GM12874 (cell line): ENCODE results near the gene NIPA2.

Source experiments
- TF ChIP-seq, protein P1 (sequence below): IDR thresholded peaks from 2 replicates; pipeline ENCODE4 v1.5.1; 2011; ENCODE audit warnings: low read depth, mild to moderate bottlenecking, control low read depth, low read length, moderate library complexity; ENCODE audit not compliant: insufficient read depth

NIPA2 gene

GRCh38 chr15:22838292-22839042, at the start of gene NIPA2:
NIPA2 (plus strand) TSS chr15:22838666; CDS start chr15:22851732, 13,066 bp downstream.
- TF ChIP-seq, protein P1, sequence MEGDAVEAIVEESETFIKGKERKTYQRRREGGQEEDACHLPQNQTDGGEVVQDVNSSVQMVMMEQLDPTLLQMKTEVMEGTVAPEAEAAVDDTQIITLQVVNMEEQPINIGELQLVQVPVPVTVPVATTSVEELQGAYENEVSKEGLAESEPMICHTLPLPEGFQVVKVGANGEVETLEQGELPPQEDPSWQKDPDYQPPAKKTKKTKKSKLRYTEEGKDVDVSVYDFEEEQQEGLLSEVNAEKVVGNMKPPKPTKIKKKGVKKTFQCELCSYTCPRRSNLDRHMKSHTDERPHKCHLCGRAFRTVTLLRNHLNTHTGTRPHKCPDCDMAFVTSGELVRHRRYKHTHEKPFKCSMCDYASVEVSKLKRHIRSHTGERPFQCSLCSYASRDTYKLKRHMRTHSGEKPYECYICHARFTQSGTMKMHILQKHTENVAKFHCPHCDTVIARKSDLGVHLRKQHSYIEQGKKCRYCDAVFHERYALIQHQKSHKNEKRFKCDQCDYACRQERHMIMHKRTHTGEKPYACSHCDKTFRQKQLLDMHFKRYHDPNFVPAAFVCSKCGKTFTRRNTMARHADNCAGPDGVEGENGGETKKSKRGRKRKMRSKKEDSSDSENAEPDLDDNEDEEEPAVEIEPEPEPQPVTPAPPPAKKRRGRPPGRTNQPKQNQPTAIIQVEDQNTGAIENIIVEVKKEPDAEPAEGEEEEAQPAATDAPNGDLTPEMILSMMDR: no peak

DNA sequence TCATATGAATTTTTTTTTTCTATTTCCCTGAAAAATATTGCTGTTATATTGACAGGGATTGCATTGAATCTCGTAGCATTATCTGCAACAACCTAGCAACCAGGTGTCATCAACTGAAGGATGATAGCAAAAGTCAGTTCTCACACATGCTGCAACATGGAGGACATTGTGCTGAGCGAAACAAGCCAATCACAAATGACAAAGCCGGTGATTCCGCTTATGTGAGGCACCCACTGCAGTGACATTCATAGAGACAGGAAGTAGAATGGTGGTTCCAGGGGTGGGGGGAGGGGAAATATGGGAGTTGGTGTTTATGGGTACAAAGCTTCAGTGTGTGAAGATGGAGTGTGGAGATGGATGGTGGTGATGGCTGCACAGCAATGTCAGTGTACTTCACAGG, 44.4 kb upstream of the NIPA2 start:
- TF ChIP-seq, protein P1: no peak

- TF ChIP-seq, protein P1: no peak
Observed at GRCh38 chr15:22794621-22795167, 43.8 kb upstream of the NIPA2 start.

- TF ChIP-seq, protein P1: no peak
Observed at GRCh38 chr15:22795206-22796063, 43.0 kb upstream of the NIPA2 start.

- TF ChIP-seq, protein P1: no peak
Observed at GRCh38 chr15:22796079-22796478, 42.4 kb upstream of the NIPA2 start.

DNA sequence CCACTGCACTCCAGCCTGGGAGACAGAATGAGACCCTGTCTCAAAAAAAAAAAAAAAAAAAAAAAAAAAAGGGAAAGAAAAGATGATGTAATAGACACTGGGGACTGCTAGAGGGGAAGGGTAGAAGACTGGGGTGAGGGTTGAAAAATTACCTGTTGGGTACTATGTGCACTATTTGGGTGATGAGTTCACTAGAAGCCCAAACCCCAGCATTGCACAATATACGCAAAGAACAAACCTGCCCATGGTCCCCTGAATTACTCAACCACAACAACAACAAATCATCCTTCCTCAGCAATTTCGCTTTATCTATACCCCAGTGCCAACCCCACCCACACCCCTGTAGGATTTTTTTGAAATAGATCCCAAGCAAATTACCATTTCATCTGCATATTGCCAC, 38.6 kb upstream of the NIPA2 start:
- TF ChIP-seq, protein P1: no peak

DNA sequence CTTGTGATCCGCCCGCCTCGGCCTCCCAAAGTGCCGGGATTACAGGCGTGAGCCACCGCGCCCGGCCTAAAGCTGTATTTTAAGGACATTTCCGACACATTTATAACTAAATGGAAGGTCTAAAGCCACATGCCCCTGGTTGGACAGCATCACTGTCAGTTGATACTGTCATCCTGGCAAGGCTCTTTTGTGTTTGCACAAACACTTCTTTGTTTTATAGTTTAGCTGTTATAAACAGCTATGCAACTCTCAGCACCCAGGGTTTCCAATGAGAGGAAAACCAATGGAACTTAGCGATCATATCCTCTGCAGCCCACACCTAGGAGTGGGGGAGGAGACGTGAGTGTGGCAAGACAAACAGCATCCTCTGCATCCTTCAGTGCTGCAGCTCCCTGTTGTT, 32.3 kb upstream of the NIPA2 start:
- TF ChIP-seq, protein P1: no peak
